ENCODE results near the gene YIPF3. TPM values are rescaled to one million over a fixed set of nuclear protein-coding genes. Genes with fewer than 3 reads are reported as not detected.
"Not testable (repeated sequence)": the region's sequence is repeated elsewhere in the genome, so short reads cannot be mapped to it uniquely, and the experiment has no call there.

The YIPF3 gene
- total RNA-seq, 2 experiments from 2014 or later = 38.2 to 41.9 TPM

DNA sequence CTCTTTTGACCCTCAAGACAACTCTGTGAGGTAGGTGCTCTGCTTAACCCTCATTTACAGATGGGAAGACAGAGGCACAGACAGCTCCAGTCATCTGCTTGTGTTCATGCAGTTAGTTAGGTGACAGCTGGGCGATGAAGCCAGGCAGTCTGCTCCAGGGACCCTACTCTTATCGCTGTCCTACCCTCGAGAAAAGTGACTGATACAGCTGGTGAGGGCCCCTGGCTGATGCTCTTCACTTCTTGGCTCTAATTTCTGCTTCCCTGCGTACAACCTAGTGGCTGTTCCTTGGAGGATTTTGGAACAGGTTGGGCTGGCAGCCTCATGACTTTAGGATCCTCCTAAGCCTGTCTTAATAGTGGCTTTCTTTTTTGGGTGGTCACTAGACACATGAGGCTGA, 48.5 kb downstream of the YIPF3 start:
- Histone ChIP-seq H3K4me2 (ENCODE audit: low read length) (no peak overlapping the region), H3K79me2 (ENCODE audit: insufficient read depth, low read depth, low read length) (no peaks in the 10 kb centered on the region), H3K4me3 (ENCODE audit: low read depth, low read length, poor library complexity, severe bottlenecking) (no peak overlapping the region), H4K20me1 (ENCODE audit: insufficient read depth, low read length) (no peaks in the 10 kb centered on the region), H3K9me2 (ENCODE audit: insufficient read depth, low read length) (no peaks in the 10 kb centered on the region), H3K4me1 (ENCODE audit: insufficient read depth, low read length, poor library complexity, severe bottlenecking) (no peaks in the 10 kb centered on the region), H3K36me3 (ENCODE audit: insufficient read depth, low read length) (no peaks in the 10 kb centered on the region), H2AFZ (ENCODE audit: low read length) (no peak overlapping the region), H3K27ac (ENCODE audit: low read depth, low read length, poor library complexity, severe bottlenecking) (no peak overlapping the region), H3K9me3 (ENCODE audit: low read length) (no peaks in the 10 kb centered on the region)
- ChIA-PET POLR2A (interaction anchor here (1.0 kb wide), 1 partner anchor 9 kb away, joined by 3 read pairs; the partner anchor contains the start of gene TJAP1), CTCF (ENCODE audit: unreplicated experiment) (no interaction called here)
- no peak for DNase-seq (ENCODE audit: low spot score)
- no peak for TF ChIP-seq EZH2phosphoT487 (IDR thresholded peaks at IDR 0.05; ENCODE audit: borderline replicate concordance, low read depth, low read length)
- TF ChIP-seq, protein P1, sequence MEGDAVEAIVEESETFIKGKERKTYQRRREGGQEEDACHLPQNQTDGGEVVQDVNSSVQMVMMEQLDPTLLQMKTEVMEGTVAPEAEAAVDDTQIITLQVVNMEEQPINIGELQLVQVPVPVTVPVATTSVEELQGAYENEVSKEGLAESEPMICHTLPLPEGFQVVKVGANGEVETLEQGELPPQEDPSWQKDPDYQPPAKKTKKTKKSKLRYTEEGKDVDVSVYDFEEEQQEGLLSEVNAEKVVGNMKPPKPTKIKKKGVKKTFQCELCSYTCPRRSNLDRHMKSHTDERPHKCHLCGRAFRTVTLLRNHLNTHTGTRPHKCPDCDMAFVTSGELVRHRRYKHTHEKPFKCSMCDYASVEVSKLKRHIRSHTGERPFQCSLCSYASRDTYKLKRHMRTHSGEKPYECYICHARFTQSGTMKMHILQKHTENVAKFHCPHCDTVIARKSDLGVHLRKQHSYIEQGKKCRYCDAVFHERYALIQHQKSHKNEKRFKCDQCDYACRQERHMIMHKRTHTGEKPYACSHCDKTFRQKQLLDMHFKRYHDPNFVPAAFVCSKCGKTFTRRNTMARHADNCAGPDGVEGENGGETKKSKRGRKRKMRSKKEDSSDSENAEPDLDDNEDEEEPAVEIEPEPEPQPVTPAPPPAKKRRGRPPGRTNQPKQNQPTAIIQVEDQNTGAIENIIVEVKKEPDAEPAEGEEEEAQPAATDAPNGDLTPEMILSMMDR (conservative IDR thresholded peaks at IDR 0.05; ENCODE audit: low read length) = no peak
- BruUV-seq (replicated peaks) = no TSS peak
- intact Hi-C loops (cut with micrococcal nuclease; ENCODE audit: unreplicated experiment) = no loop called here

- no peaks in the 10 kb centered on the region for H3K36me3 ChIP-seq (ENCODE audit: insufficient read depth, low read length)
- no peaks in the 10 kb centered on the region for H3K4me1 ChIP-seq (ENCODE audit: insufficient read depth, low read length, poor library complexity, severe bottlenecking)
- no TSS peak for BruUV-seq (replicated peaks)
- no peak for DNase-seq (ENCODE audit: low spot score)
- no peaks in the 10 kb centered on the region for H3K9me2 ChIP-seq (ENCODE audit: insufficient read depth, low read length)
- TF ChIP-seq, protein P1 (conservative IDR thresholded peaks at IDR 0.05; ENCODE audit: low read length) = no peak
- TF ChIP-seq EZH2phosphoT487 (IDR thresholded peaks at IDR 0.05; ENCODE audit: borderline replicate concordance, low read depth, low read length) = no peak
- CTCF ChIA-PET (ENCODE audit: unreplicated experiment) = interaction anchor here (0.6 kb wide), 1 partner anchor 24 kb away, joined by 4 read pairs; no protein-coding TSS in a partner anchor
- intact Hi-C loops (cut with micrococcal nuclease; ENCODE audit: unreplicated experiment) = no loop called here
- H2AFZ ChIP-seq (ENCODE audit: low read length) = no peak overlapping the region
- no peak overlapping the region for H3K4me2 ChIP-seq (ENCODE audit: low read length)
- no peak overlapping the region for H3K4me3 ChIP-seq (ENCODE audit: low read depth, low read length, poor library complexity, severe bottlenecking)
- no peaks in the 10 kb centered on the region for H3K79me2 ChIP-seq (ENCODE audit: insufficient read depth, low read depth, low read length)
- POLR2A ChIA-PET = interaction anchor here (1.0 kb wide), 1 partner anchor 10 kb away, joined by 3 read pairs; the partner anchor contains the start of gene TJAP1
- H3K9me3 ChIP-seq (ENCODE audit: low read length) = no peaks in the 10 kb centered on the region
- no peaks in the 10 kb centered on the region for H4K20me1 ChIP-seq (ENCODE audit: insufficient read depth, low read length)
- no peak overlapping the region for H3K27ac ChIP-seq (ENCODE audit: low read depth, low read length, poor library complexity, severe bottlenecking)
These were observed 49.0 kb downstream of the YIPF3 start for GRCh38 chr6:43467752-43468151.

- H3K4me2 ChIP-seq (ENCODE audit: low read length); DNase-seq (ENCODE audit: low spot score); H3K9me2 ChIP-seq (ENCODE audit: insufficient read depth, low read length); H3K27ac ChIP-seq (ENCODE audit: low read depth, low read length, poor library complexity, severe bottlenecking); H3K9me3 ChIP-seq (ENCODE audit: low read length); H3K79me2 ChIP-seq (ENCODE audit: insufficient read depth, low read depth, low read length); intact Hi-C loops (cut with micrococcal nuclease; ENCODE audit: unreplicated experiment); H3K4me3 ChIP-seq (ENCODE audit: low read depth, low read length, poor library complexity, severe bottlenecking); H2AFZ ChIP-seq (ENCODE audit: low read length); BruUV-seq (replicated peaks); H3K4me1 ChIP-seq (ENCODE audit: insufficient read depth, low read length, poor library complexity, severe bottlenecking); H3K36me3 ChIP-seq (ENCODE audit: insufficient read depth, low read length); POLR2A ChIA-PET; H4K20me1 ChIP-seq (ENCODE audit: insufficient read depth, low read length): not testable (repeated sequence)
- CTCF ChIA-PET (ENCODE audit: unreplicated experiment) = interaction anchor here (0.6 kb wide), 1 partner anchor 24 kb away, joined by 4 read pairs; no protein-coding TSS in a partner anchor
These were observed 49.5 kb downstream of the YIPF3 start for GRCh38 chr6:43467265-43467664.

Data from OCI-LY7 (cell line).